Ectodermal cell (in vitro differentiated cells): Measurements from ENCODE around the gene ELMO1.

Source experiments
- H3K27ac ChIP-seq: 2 replicates; pipeline ENCODE4 v1.7.0; 2013; ENCODE audit warnings: mild to moderate bottlenecking, low read depth, low read length; ENCODE audit not compliant: insufficient read depth, poor library complexity, severe bottlenecking
- H3K27me3 ChIP-seq: 2 replicates; pipeline ENCODE4 v1.7.0; 2013; ENCODE audit warnings: mild to moderate bottlenecking, low read length; ENCODE audit not compliant: insufficient read depth, control insufficient read depth, poor library complexity, severe bottlenecking
- H3K36me3 ChIP-seq: one replicate; pipeline ENCODE4 v1.7.0; 2013; ENCODE audit warnings: low read length; ENCODE audit not compliant: control insufficient read depth, insufficient read depth
- H3K4me1 ChIP-seq: one replicate; pipeline ENCODE4 v1.7.0; 2013; ENCODE audit warnings: low read length; ENCODE audit not compliant: control insufficient read depth, insufficient read depth
- H3K4me3 ChIP-seq: 2 replicates; pipeline ENCODE4 v1.7.0; 2013; ENCODE audit warnings: low read depth, low read length, control low read depth; ENCODE audit not compliant: insufficient read depth
- H3K9me3 ChIP-seq: 2 replicates; pipeline ENCODE4 v1.7.0; 2013; ENCODE audit warnings: mild to moderate bottlenecking, low read length, moderate library complexity; ENCODE audit not compliant: control insufficient read depth
- WGBS, 2 experiments: methylation state at CpG; one replicate each; pipeline ENCODE4 v1.1.7; 2013; ENCODE audit warnings: missing lambda C conversion rate in 2 of 2; 5-methylcytosine and 5-hydroxymethylcytosine counted together

ELMO1 gene

DNA sequence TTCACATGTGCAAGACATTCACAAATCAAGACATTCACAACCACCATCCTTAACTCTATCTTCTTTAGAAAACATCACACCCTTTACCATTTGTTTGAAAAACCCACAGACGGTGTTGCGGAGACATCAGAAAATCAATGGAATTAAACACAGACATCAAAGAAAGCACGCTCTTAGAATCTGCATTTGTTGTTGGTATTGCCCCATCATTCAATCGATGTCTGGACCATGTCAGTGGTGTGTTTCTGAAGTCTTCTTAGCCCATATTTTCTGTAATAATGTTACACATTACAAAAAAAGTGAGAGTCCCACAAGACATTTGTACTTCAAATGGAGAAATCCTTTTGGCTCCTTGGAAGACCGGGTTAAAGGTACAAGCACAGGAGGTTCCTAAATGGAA is 550.5 kb downstream of the ELMO1 start:
- Histone ChIP-seq H3K9me3 (no peaks in the 10 kb centered on the region), H3K27me3 (no peaks in the 10 kb centered on the region), H3K27ac (no peak overlapping the region), H3K36me3 (no peaks in the 10 kb centered on the region), H3K4me3 (no peak overlapping the region), H3K4me1 (no peaks in the 10 kb centered on the region)
- WGBS, 2 experiments = 95 to 97% methylated on average over 4 to 5 of the region's 5 CpGs

DNA sequence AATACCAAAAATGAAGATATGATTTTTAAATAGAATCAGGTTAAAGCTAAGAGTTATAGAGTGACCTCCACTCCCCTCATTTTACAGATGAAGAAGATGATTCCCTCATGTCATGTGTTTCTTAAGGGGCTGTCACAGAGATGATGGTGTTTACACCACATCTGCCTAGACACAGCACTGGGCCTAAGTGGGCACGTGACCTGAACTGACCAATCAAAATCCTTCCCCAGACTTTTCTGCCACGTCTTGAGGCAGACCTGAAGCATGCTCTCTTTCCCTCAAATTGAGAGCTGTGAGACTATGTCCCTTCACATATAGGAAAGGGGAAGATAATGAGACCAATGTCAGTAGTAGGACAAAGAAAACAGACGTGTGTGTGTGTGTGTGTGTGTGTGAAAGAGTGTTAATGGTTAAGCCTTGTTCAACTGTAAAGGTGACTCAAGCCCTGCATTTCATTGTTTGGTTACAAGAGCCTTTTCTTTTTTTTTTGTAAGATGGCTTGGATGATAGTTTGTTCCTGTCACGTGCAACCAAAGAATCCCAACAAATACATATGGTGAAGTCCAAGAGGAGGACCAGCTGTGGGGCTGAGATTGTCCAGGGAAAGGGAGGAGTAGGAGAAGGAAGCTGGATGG is 551.6 kb downstream of the ELMO1 start:
- H3K27me3 ChIP-seq = no peaks in the 10 kb centered on the region
- no peaks in the 10 kb centered on the region for H3K36me3 ChIP-seq
- 84% methylated on average over 3 to 4 of the region's 4 CpGs for WGBS, 2 experiments
- no peak overlapping the region for H3K4me3 ChIP-seq
- H3K27ac ChIP-seq = no peak overlapping the region
- no peaks in the 10 kb centered on the region for H3K9me3 ChIP-seq
- no peaks in the 10 kb centered on the region for H3K4me1 ChIP-seq

DNA sequence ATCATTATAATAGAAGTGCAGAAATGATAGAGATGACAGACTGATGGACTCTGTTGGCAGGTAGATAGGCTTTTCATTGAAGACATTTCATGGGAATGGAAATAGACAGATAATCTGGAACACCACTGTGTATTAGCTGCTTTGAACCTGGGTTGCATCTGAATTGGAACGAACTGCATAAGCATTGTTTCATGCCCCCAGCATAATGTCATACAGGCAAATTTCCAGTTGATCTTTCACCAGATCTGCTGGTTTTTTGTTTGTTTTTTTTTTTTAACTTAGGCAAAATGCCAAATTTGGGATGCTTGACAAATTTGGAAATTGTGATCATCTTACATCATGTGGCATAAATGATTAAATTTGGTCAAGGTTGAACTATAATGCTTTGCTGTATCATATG is 552.2 kb downstream of the ELMO1 start:
- Histone ChIP-seq H3K27me3 (no peaks in the 10 kb centered on the region), H3K27ac (no peak overlapping the region), H3K4me1 (no peaks in the 10 kb centered on the region), H3K9me3 (no peaks in the 10 kb centered on the region), H3K36me3 (no peaks in the 10 kb centered on the region), H3K4me3 (no peak overlapping the region)
- 94 to 96% methylated on average over 1 of the region's 1 CpG for WGBS, 2 experiments

DNA sequence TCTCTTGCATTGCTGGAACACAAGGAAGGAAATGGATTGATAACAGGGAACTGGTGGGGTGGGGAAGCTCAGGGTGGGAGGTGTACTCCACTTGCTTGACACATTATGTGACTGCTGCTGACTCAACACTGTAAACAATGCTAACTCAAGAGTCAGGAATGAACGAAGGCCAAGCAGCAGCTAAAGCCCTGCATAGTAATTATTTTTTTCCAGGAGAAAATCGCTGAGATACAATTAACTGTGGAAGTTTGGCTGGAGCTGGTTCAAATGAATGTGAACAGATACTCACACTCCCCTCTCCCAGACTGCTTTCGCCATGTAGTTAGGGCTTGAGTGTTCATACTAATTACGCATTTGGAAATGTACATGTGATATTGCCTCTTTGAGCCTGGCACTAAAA is 553.5 kb downstream of the ELMO1 start:
- Histone ChIP-seq H3K9me3 (no peaks in the 10 kb centered on the region), H3K4me3 (no peak overlapping the region), H3K27me3 (no peaks in the 10 kb centered on the region), H3K36me3 (no peaks in the 10 kb centered on the region), H3K4me1 (no peaks in the 10 kb centered on the region), H3K27ac (no peak overlapping the region)
- WGBS, 2 experiments = 89% methylated on average over 3 to 4 of the region's 4 CpGs

DNA sequence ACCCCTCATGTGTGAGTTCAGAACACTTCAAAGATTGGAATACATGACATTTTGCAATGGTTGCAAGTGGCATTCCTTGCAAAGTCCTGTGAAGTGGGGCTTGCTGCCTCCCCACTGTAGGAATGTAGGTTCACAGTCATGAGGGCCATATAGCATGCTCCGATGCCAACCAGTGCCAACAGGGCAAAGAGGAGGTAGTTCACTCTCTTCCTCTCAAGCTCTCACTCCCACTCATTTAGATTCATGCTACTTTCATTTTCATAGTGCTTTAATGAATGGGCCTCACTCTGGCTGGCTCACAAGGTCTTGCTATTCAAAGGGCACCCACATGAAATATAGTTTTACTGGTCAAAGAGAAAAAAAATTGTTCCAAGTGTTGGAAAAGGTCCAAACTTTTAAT is 554.5 kb downstream of the ELMO1 start:
- no peaks in the 10 kb centered on the region for H3K27me3 ChIP-seq
- no peak overlapping the region for H3K27ac ChIP-seq
- H3K36me3 ChIP-seq = no peaks in the 10 kb centered on the region
- H3K4me1 ChIP-seq = no peaks in the 10 kb centered on the region
- H3K4me3 ChIP-seq = no peak overlapping the region
- WGBS, 2 experiments = 89 to 100% methylated on average over 1 of the region's 1 CpG
- H3K9me3 ChIP-seq = no peaks in the 10 kb centered on the region

DNA sequence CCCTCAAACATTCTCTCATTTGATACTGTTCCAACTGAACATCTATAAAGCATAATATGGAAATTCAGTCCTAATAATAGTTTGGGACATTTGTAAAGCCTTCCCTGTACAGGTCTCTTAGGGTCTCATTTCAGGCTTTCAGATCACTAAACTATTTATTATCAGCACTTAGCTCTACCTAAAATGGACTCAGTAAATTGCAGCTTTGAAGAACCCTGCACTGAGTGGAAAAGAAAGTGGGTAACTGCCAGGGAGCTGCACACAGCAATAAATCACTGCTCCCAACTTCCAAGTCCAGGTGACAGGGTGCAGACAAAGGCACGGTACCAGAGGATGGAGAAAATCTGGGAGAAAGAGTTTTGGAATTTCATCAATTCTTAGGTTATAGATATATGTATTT is 559.5 kb downstream of the ELMO1 start:
- 91% methylated on average over 1 of the region's 1 CpG; no CpG with 5 or more reads in 1 of the 2 experiments for WGBS, 2 experiments
- Histone ChIP-seq H3K4me1 (no peaks in the 10 kb centered on the region), H3K36me3 (no peaks in the 10 kb centered on the region), H3K4me3 (no peak overlapping the region), H3K27me3 (no peaks in the 10 kb centered on the region), H3K9me3 (no peaks in the 10 kb centered on the region), H3K27ac (no peak overlapping the region)

DNA sequence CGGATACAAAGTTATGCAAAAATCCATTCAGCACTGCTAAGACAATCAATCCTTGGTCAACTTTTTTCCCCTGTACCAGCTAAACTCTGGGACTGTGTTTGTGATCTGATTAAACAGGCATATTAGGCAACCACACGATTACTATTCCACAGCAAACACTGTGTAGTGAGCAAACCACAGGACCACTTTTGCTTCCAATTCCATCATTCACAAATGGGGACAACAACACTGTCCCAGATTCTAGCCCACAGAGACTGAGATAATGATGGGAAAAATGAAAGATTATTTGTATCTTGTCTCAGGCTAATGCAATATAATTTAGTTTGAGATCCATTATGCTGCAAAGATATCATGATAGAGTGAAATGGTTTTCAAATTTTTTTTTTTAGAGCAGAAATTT is 560.7 kb downstream of the ELMO1 start:
- H3K27me3 ChIP-seq = no peaks in the 10 kb centered on the region
- H3K27ac ChIP-seq = no peak overlapping the region
- H3K36me3 ChIP-seq = no peaks in the 10 kb centered on the region
- no peak overlapping the region for H3K4me3 ChIP-seq
- 88 to 96% methylated on average over 2 of the region's 2 CpGs for WGBS, 2 experiments
- no peaks in the 10 kb centered on the region for H3K9me3 ChIP-seq
- H3K4me1 ChIP-seq = no peaks in the 10 kb centered on the region

DNA sequence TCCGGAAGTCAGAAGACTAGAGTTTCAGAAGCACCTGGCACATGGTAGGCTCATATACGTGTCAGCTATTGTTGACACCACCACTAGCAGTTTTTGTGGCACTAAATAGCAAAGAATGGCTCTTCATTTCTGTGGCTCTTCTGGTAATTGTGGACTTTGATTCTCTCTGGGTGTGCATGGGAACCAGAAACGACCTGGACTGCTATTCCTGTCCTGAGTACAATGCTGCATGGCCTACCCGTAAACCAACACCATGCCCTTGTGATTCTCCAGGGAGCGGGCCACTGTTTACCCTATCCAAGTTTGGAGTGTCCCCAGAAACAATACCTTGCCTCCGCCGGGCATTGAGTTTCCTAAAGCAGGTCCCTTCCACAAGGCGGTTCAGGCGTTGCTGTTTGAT is 561.4 kb downstream of the ELMO1 start:
- H3K36me3 ChIP-seq = no peaks in the 10 kb centered on the region

DNA sequence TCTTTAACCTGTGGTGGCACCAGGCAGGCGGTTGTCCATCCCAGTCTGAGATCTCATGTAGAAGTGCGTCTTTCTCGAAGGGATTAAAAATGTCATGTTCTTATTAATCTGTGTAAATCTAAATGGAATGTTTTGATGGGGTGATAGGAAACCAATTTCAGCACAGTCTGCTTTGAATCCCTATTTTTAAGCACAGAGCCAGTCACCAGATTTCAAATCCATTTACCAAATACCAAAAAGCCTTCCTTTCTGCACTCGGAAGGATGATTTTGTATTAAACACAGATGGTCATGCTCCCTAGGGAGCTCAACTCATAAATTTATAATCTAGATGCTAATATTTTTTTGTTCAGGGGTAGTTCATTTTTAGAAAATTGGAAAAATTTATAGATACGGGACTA is 563.8 kb downstream of the ELMO1 start:
- H3K4me1 ChIP-seq = no peaks in the 10 kb centered on the region
- no peak overlapping the region for H3K27ac ChIP-seq
- H3K36me3 ChIP-seq = no peaks in the 10 kb centered on the region
- H3K4me3 ChIP-seq = no peak overlapping the region
- WGBS, 2 experiments = 97 to 98% methylated on average over 5 of the region's 5 CpGs
- H3K27me3 ChIP-seq = no peaks in the 10 kb centered on the region
- no peaks in the 10 kb centered on the region for H3K9me3 ChIP-seq

More for the DNA sequence above, 561.4 kb downstream of the ELMO1 start:
- H3K4me1 ChIP-seq = no peaks in the 10 kb centered on the region
- H3K4me3 ChIP-seq = no peak overlapping the region
- no peaks in the 10 kb centered on the region for H3K9me3 ChIP-seq
- no peaks in the 10 kb centered on the region for H3K27me3 ChIP-seq
- WGBS, 2 experiments = 88 to 89% methylated on average over 9 of the region's 9 CpGs
- H3K27ac ChIP-seq = no peak overlapping the region

DNA sequence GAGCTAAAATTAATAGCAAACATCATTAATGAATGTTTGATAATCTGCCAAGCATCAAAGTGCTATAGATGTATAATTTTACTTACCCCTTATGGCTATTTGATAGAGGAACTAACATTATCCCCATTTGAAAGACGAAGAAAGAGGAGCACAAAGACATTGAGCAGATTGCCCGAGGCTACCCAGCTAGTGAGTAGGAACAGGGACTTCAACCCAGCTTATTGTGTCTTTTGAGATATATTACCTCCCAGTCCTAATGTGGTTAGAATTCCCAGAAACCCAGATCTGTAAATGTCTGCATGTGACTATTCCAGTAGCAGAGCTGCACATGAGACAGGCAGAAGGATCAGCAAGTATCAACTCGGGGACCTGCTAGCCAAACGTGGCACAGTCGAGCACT is 564.3 kb downstream of the ELMO1 start:
- Histone ChIP-seq H3K4me1 (no peaks in the 10 kb centered on the region), H3K27me3 (no peaks in the 10 kb centered on the region), H3K36me3 (no peaks in the 10 kb centered on the region), H3K4me3 (no peak overlapping the region), H3K27ac (no peak overlapping the region), H3K9me3 (no peaks in the 10 kb centered on the region)
- WGBS, 2 experiments = 92 to 94% methylated on average over 4 to 5 of the region's 5 CpGs
